Eye (tissue), 1 donor: ENCODE data around the gene GALNT10.
A peak's percentile ranks its signal among the peaks of the same experiment; 100 is the strongest.

Experiments
- DNase-seq: peaks from one replicate; pipeline ENCODE4 v3.0.0-alpha.2; 2015

Gene GALNT10

DNA sequence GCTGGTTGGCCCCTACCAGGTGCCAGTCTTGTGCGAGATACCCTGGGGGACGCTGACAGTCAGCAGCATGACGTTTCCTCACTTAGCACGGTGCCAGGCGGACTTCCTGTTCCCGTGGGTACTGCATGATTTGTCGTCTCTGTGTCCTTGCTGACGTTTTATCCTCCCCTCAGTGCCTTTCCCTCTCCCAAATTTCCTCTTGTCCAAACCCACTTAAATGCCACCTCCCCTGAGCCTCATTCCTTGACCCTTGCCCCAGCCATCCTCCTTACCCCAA is 194.6 kb downstream of the GALNT10 start:
- no peak for DNase-seq

DNA sequence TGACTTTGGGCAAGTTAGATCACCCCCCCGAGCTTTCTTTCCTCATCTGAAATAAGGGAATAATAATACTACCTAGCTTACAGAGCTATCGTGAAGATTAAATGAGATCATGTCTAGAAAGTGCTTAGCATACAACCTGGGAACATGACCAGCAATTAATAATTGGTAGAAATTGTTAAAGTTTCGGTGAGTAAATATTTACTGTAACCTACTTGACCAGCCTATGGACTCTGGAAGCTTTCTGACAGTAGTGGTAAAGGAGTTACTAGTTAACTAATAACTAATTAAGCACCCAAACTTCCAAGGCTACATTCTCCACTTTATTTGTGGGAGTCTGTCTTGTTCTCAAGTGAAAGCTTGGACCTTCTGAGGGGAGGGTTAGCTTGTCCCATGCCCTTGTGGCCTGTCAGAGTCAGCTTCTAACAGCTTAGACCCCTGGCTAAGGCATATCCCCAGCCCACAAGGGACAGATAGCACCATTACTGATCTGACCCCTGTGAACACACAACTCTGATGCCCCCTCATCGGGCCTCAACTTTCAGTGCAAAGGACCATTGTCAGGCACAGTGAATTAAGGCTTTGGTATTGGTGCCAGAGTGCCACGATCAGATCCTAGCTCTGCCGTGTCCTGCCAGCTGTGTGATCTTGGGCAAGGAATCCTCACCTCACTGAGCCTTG is 196.6 kb downstream of the GALNT10 start:
- no peak for DNase-seq

DNA sequence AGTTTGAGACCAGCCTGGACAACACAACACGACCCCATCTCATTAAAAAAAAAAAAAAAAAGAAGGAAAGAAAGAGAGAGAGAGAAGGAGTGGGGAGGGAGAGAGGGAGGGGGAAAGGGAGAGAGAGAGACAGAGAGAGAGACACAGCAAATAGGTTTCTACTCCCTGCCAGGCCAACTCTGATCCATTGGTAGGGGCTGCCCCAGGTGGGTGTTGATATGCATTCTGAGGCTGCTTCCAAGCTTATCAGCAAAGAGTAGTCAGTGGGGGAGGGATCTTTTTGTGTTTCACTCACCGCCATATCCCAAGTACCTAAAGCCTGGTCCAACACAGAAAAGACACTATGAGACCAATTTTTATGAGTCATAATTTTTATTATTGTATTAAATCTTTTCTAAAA is 198.3 kb downstream of the GALNT10 start:
- no peak for DNase-seq

DNA sequence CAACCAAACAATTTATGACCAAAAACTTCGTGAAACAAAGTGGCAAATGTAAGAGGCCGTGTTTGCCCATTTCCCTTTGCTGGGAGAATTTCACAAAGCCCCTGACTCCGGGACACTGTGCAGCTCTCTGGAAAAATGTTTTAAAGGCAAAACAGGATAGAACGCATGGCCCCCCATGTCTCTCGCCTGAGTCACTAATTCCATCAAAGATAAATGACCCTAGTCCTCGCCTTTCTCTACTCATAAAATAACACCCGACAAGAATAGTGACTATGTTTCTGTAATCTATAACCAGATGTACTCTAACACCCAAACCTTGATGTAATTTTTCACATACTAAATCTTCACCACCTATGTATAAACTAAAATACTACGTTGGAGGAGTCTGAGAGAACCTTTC is 199.6 kb downstream of the GALNT10 start:
- no peak for DNase-seq

DNA sequence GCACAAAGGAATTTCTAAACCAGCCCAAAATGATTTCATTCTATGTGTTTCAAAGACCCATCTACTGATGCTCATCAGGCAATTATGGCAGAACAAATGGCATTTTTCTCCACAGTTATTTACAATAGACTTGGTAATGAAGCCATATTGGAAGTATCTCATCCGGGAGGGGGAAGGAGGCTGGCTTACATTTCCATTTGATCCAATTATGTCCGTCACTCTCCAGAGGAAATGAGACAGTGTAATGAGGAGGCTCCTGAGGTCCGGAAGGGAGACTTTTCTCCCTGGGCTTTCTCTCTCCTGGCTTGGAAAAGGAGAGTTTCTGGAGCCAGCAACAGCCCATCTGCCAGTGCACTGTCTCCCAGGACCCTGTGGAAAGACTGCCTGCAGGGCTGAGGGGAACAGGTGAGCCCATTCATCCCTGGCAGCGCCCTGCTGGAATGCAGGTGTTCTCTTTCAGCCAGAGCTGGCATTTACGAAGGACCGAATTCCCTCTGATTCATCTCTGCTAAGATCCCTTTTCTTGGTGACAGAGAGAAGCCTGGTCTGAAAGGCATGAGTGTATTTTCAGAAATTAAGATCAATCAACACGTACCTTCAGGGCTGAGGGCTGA is 200.3 kb downstream of the GALNT10 start:
- DNase-seq = no peak

DNA sequence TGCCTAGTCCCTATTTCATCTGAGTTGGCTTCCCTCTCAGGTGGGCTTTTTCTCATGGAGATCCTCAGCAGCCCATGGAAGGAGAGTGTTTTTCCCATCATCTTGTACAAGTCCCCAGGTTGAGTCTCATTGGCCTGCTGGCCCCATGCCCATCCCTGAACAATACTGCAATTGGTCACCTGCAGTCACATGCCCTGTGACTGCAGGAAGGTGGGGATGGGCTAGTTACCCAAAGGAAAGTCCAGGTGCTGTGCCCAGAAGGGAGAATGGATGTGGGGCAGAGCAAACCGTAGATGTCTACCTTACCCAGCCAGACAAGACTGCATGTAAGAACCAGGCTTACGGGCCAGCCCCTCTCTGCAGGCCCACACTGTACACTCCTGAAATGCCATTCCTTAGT is 201.3 kb downstream of the GALNT10 start:
- DNase-seq = no peak

DNA sequence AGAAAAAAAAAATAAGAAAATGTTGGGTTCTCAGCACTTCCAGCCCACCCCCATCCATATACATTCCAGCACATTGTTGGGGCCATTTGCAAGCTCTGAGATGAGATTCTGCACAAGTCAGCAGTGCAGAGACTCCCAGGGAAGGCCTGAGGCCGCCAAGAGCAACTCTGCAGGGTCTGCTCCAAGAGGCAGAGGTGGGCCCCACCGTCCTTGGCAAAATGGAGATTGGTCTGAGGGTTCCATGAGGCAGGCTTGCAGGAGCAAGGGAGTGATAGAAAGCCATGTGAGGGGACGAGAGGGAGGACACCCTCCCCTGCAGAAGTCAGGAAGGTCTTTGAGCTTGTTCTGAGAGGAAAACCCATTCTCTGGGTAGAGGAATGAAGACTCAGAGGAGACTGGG is 203.3 kb downstream of the GALNT10 start:
- DNase-seq = no peak

DNA sequence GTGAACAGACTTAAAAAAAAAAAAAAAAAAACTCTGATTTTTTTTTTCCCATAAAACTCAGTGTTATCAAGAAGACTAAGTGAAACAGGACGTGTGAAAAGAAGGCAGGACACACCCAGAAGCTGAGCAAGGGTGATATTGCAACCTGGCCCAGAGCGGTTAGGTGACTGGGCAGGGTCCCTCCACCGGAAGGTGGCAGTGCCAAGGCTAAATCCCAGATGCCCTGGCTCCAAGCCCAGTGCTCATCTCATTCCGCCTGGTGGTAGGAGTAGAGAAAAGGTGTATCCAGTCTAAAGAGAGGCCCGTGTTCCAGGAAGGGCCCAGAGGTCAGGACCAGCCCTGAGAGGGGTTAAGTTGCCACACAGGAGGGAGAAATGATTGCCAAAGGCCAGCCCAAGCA is 203.8 kb downstream of the GALNT10 start:
- DNase-seq = no peak

DNA sequence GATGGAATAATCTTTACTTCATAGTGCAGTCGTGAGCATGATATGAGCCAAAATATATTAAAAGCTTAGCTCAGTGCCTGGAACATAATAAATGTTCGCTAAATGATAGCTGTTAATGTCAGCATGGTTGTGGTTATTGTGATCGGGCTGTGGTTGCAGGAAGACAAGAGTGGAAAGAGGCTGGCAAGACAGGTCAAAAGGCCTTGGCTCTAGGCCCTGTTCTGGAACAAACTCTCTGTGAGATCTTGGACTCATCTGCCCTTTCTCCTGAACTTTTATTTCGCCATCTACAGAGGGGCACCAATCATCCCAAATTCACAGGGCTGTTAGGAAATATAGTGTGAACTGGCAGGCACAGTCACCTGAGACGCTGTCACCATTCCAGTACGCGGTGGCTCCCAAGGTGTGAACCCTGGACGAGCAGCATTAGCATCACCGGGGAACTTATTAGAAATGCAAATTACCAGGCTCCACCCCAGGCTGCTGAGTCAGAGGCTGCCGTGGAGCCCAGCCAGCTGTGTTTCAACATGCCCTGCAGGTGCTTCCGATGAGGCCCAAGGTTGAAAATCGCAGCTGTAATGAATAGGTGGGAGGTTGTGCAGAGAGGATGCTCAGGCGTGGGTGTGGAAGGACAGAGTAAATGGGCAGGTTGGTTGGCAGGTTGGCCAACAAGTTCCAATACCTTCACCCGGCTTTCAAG is 205.0 kb downstream of the GALNT10 start:
- DNase-seq = no peak

DNA sequence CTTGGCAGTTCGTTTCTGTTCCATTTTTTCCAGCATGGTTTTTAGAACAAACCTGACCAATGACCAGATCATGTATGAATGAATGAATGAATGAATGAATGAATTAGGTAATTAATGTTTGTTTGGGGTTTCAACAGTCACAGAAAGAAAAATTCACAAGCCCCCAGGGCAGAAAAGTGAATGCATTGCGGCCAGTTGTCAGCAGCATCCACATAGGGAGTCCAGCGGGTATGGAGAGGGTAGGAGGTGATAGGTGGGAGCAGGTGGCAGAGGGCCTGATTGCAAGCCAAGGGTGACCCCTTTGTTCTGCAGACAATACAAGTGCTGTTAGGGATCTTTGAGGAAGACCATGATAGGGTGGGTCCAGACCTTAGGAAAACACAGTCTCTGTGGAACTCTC is 205.6 kb downstream of the GALNT10 start:
- no peak for DNase-seq

DNA sequence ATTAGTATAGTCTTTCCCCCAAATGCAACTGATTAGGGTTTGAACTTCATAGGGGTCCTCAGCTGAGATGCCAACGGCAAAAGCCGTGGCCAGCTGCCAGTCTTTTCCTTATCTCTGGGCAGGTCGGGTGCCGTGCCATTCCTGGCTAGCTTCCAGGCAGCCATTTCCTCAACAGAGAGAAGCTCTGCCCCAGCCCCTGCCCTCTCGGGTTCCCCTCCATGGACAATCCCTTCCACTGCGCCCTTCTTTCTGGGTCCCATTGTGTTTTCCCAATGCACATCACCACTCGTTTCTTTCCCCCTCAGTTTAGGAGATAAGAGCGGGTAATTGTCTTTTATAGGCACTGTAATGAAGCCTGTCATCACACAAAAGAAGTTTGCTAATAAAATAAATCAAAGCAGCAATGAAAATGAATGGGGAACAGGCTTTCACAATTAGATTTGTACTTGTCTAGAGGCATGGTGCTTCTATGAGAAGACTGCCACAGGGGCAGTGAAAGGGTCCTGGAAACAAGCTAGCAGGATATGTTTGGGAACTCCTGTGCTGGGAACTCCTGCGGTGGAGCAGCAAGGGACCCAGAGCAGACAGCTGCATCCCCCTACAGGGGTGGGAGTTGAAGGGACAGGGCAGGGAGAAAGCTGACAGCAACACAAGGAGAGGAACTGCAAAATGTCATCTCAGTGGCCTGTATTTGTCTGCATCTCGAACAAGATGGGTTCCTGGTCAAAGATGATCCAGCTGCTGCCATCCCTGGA is 207.3 kb downstream of the GALNT10 start:
- DNase-seq = no peak

DNA sequence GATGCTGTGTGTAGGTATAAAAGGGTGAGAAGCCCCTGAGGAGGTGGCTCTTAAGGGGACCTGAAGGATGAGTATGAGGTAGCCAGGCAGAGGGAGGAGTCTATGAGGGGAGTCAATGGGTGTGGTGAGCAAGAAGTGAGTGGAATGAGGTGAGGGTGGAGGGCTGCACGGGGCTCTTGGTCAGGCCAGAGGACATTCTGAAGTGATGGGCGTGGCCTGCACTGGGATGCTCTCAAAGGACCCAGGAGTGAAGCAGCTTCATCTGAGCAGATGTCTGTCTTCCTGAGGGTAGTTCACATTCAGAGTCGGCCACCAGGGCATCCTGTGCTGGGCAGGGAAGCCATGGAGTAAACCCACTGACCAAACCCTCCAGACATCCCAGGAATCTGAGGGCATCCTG is 210.1 kb downstream of the GALNT10 start:
- peak; percentile 27 for DNase-seq

DNA sequence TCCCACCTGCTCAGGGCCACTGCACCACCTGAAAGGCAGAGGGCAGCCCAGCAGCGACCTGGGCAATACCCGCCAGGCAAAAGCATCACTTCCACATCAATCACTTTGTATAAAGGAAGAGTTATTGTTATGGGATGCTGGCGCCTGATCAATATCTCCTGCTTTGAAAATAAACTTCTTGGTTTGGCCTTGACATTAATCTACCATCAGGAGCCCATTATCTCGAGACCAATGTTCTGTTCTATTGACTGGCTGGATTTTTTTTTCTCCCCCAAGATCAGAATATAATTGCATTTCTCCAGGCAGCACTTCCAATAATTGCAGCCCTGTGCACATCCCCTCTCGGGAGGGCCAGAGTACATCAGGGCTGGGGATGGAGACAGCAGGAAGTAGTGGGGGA is 210.8 kb downstream of the GALNT10 start:
- DNase-seq = peak; percentile 35

DNA sequence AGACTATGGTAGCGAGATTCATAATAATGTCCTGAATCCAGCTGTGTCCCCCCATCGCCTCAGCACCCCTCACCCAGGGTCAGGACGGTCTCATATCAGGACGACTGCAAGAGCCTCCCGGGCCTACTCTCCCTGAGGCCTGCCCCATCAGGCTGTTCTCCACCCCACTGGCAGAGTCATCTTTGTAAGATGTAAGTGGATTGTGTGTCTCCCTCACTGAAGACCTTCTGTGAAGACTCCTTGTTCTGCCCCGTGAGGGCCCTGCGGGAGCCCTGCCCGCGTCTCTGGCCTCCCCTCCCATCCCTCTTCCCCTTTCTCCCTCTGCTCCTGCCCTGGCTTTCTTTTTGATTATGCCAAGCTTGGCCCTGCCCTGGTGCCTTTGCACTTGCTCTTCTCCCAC is 211.4 kb downstream of the GALNT10 start:
- DNase-seq = no peak

DNA sequence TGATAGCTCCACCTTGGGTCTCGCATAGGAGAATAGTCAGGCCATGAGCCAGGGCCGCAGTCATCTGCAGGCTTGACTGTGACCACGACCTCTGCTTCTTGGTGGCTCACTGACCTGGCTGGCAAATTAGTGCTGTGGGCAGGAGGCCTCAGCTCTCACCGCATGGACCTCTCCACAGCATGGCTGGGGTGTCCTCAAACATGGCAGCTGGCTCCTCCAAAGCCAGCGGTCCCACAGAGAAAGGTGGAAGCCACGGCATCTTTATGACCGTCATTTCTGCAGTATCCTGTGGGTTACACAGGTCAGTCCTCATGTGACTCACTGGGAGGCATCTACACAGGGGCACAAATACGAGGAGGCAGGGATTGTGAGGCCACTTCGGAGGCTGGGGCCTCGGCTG is 212.1 kb downstream of the GALNT10 start:
- DNase-seq = no peak

DNA sequence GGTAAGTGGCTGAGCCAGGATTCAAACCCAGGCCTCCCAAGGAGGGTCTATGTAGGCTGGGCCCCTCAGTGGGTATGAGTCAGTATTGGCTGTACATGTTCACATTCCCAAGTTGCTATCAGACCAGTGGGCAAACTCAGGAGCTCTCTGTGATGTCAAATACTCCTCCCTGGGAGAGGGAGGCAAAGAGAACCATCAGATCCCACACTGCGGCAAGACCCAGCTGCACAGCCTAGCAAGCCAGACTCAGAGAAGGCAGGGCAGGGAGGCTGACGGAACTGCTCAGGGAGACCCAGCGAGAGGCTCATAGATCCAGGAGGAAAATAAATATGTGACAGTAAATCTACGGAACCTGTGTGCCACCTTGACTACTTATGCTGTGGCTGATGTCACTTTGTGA is 212.7 kb downstream of the GALNT10 start:
- DNase-seq = no peak

DNA sequence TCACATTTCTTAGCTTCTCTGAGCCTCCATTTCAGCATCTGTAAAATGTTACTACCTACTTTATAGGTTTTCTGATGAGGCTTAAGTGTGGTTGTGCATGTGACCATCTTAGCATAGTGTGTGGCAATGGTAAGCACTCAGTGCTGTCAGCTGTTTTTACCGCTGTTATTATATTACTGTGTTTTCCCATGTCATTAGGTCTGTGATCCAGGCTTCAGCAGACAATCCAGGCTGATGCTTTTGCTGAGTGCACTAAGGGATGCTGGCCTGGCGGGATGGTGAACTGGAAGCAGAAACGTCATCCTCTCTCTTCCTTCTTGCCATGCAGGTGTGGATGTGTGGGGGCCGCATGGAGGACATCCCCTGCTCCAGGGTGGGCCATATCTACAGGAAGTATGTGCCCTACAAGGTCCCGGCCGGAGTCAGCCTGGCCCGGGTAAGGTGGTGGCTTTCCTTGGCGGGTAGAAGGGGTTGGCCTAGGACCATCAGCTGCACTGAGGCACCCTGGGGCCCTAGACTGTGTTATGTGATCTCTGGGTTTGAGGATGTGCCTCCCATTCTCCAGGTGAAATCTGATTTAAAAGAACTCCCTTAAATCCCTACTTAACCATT is 213.3 kb downstream of the GALNT10 start:
- no peak for DNase-seq

DNA sequence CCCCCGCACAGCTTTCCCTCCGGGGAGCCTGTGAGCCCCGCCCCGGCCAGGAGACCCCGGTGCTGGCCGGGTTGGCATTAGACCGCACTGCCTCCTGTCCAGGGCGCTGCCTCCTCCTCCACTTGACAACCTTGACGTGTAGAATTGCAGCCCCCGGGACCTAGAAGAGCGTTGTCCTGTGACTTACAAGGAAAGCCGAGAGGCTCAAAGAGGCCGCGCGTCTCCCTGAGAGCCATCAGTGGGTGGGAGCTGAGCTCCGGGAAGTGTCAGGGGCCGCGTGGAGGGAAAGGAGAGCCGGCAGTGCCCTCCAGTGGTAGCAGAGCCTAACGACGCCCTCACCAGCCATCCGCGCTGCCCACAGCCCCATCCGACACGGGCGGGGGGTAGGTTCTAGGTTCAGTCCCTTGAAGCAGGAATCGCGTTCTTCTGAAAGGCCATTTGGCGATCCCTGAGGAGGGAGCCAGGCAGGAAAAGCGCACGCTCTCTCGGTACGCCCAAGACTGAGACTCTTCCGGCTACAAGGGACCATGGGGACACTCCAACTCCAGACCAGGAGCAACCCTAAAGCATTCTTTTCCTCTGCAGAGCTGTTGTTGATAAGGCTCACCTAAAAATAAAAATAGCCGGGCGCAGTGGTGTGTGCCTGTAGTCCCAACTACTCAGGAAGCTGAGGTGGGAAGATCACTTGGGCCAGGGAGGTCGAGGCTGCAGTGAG is 214.7 kb downstream of the GALNT10 start:
- peak; percentile 93 for DNase-seq

DNA sequence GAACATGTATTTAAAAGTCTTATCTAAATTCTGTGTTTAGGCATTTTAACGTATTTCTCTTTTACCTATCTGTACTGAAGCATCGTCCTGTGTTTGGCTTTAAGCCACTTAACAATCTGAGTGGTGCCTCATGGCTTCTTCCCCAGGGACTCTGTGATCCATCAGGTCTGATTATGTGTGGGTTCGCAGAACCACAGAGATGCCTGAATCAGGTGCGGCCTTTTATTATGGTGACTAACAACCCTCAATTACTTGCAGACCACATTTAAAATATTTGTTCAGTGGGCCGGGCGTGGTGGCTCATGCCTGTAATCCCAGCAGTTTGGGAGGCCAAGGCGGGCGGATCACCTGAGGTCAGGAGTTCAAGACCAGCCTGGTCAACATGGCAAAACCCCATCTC is 215.7 kb downstream of the GALNT10 start:
- no peak for DNase-seq

DNA sequence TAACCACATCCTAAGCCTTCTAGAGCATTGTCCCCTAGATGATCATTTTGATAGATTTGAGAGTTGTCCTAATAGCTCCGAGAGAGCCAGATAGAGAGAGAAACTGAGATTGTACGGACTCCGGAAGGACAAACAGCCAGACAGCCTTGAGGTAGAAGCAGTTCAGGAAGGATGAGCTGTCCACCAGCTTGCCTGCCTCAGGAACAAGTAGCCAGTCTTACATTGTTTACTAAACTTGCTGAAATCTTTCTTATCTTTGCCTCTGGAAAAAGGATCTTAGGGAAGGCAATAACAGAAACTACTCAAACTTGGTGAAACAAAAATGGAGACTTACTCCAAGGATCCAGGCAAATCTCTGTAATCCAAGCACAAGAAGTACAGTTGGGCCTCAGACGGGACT is 216.3 kb downstream of the GALNT10 start:
- no peak for DNase-seq

DNA sequence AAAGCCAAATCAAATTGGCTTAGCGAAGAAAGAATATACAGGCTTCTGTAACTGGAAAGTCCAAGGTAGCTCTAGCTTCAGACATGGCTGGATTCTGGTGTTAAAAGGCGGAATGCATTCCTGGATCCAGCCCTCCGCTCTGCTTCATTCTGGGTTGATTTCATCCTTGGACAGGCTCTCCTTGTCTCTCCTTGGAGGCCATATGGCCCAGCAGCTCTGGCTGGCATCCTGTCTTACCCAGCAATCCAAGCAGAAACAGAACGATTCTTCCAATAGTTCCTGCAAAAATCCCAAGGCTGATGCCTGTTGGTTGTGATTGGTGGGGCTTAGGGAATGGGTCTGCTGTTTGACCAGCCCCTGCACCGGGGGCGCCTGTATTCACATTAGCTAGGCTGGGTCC is 218.3 kb downstream of the GALNT10 start:
- no peak for DNase-seq

DNA sequence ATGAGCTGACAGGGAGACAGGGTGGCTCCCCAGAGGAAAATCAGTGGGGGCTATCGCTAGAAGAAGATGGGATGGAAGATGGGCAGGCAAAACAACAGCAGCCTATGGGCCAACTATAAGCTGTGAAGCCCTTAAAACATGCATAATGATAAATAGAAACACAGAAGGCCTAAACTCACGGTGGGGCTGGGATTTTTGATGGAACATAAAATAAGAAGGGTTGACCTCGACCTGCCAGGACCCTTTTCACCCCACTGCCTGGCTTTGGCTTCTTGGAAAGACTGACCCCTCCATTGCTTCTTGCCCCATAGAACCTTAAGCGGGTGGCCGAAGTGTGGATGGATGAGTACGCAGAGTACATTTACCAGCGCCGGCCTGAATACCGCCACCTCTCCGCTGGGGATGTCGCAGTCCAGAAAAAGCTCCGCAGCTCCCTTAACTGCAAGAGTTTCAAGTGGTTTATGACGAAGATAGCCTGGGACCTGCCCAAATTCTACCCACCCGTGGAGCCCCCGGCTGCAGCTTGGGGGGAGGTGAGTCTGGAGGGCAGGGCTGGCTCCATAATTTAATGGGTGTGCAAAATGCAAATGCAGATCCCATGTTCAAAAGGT is 218.8 kb downstream of the GALNT10 start:
- DNase-seq = no peak
